Right cardiac atrium (tissue), 5 donors: ENCODE measurements around the gene IL1RN. TPM values are rescaled to one million over a fixed set of nuclear protein-coding genes. Genes with fewer than 3 reads are reported as not detected.

Experiments used
- ATAC-seq, 2 donors: fragments of 200-7000 bp; cut with Tn5 transposase; one replicate each; pipeline versions ENCODE4 v1.8.0 to v1.9.1; 2020; ENCODE audit warnings: moderate library complexity in 2 of 2, mild to moderate bottlenecking in 1 of 2
- DNase-seq, 3 donors: peaks; one replicate each; pipeline ENCODE4 v3.0.0-alpha.2; 2020
- H3K27ac ChIP-seq: one replicate; pipeline ENCODE4 v1.5.1; 2013; ENCODE audit warnings: mild to moderate bottlenecking, low read length, control low read depth, moderate library complexity
- H3K27me3 ChIP-seq: one replicate; pipeline ENCODE4 v1.6.1; 2013; ENCODE audit not compliant: control insufficient read depth, insufficient read depth
- H3K4me1 ChIP-seq: one replicate; pipeline ENCODE4 v1.6.1; 2013; ENCODE audit warnings: low read length; ENCODE audit not compliant: control insufficient read depth, insufficient read depth
- H3K4me3 ChIP-seq: one replicate; pipeline ENCODE4 v1.5.1; 2013; ENCODE audit warnings: low read length, control low read depth
- H3K9me3 ChIP-seq: one replicate; pipeline ENCODE4 v1.6.1; 2013; ENCODE audit warnings: low read length; ENCODE audit not compliant: control insufficient read depth
- WGBS: extraction: QIAGEN DNeasy Blood & Tissue Kit; methylation state at CpG from one replicate; pipeline ENCODE4 v1.1.7; 2013; 5-methylcytosine and 5-hydroxymethylcytosine counted together
- intact Hi-C, 4 donors: fragments of 100-400 bp; cut with DNase I; formaldehyde crosslinking; loops; one replicate each; pipeline versions ENCODE4 v1.11.0 to v1.14.0; 2022 to 2023
- polyA plus RNA-seq: library from polyadenylated mRNA; stranded (reverse); fragments of 200-250 nt; gene quantifications from one replicate; pipeline ENCODE4 v1.2.3, GENCODE V29; 2013
- total RNA-seq, 4 donors: library from RNA; stranded (reverse); fragmentation: NEBNext Ultra II Directional; extraction: Animal tissue kit (Norgen Biotek cat#: 25700); gene quantifications; one replicate each; pipeline ENCODE4 v1.2.1, GENCODE V29; 2021
- donor health status: healthy with polysubstance abuse.
- donor health status: DM: no; HTN: yes; CAD: no.
- donor health status: DM: no; HTN: no; CAD: no.
- donor health status: DM: no; HTN: yes; CAD: no; lungs with severe emphysema.
- donor health status: DM: yes; HTN: yes; CAD: no.

IL1RN gene
- total and polyA plus RNA-seq, 5 donors: 0.45 to 1.1 (median 0.71) TPM

- WGBS: 97% methylated on average over 1 of the region's 1 CpG
- H3K9me3 ChIP-seq: no peaks in the 10 kb centered on the region
- H3K27ac ChIP-seq: no peak overlapping the region
- H3K4me3 ChIP-seq: no peak overlapping the region
- no peak for DNase-seq
- ATAC-seq: no peak
- H3K4me1 ChIP-seq: no peaks in the 10 kb centered on the region
- intact Hi-C loops: no loop called here
- H3K27me3 ChIP-seq: peaks cover 6% of the 10 kb centered on the region
Observed at GRCh38 chr2:113160248-113160647, 32.9 kb downstream of the IL1RN start.

DNA sequence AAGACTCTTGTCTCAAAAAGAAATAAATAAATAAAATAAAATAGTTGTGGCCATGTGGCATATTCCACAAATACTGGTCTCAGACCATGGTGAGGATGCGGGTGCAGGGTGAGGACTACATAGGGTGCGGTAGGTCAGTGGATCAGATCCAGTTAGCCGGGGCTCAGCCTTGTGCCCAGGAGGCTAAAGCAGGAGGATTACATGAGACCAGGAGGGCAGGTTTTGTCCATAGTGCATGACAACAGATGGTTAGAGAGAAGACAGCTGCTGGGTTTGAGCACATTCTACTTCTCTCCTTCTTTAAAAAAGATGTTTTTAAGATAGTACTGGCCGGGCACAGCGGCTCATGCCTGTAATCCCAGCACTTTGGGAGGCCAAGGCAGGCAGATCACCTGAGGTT lies 33.6 kb downstream of the IL1RN start:
- WGBS: 89% methylated on average over 5 of the region's 5 CpGs
- DNase-seq: no peak
- H3K27ac ChIP-seq: no peak overlapping the region
- ATAC-seq: no peak
- no peaks in the 10 kb centered on the region for H3K4me1 ChIP-seq
- intact Hi-C loops: no loop called here
- H3K4me3 ChIP-seq: no peak overlapping the region
- peaks cover 6% of the 10 kb centered on the region for H3K27me3 ChIP-seq
- H3K9me3 ChIP-seq: no peaks in the 10 kb centered on the region

DNA sequence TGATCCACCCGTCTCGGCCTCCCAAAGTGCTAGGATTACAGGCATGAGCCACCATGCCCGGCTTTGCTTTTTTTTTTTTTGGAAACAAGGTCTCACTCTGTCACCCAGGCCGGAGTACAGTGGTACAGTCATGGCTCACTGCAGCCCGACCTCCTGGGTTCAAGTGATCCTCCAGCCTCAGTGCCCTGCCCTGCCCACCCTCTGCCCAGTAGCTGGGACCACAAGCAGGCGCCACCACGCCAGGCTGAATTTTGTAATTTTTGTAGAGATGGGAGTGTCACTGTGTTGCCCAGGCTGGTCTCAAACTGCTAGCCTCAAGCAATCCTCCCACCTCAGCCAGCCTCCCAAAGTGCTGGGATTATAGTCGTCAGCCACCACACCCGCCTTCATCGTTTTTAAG lies 34.8 kb downstream of the IL1RN start:
- H3K9me3 ChIP-seq: no peaks in the 10 kb centered on the region
- 88% methylated on average over 10 of the region's 10 CpGs for WGBS
- no peaks in the 10 kb centered on the region for H3K4me1 ChIP-seq
- no peak overlapping the region for H3K27ac ChIP-seq
- DNase-seq (no peak), ATAC-seq (no peak)
- H3K4me3 ChIP-seq: no peak overlapping the region
- H3K27me3 ChIP-seq: no peaks in the 10 kb centered on the region
- intact Hi-C loops: no loop called here

GRCh38 chr2:113162869-113163268 lies 35.5 kb downstream of the IL1RN start:
- intact Hi-C loops: no loop called here
- Histone ChIP-seq H3K27ac (no peak overlapping the region), H3K4me3 (no peak overlapping the region), H3K27me3 (no peaks in the 10 kb centered on the region), H3K4me1 (no peaks in the 10 kb centered on the region), H3K9me3 (no peaks in the 10 kb centered on the region)
- DNase-seq (no peak), ATAC-seq (no peak)

DNA sequence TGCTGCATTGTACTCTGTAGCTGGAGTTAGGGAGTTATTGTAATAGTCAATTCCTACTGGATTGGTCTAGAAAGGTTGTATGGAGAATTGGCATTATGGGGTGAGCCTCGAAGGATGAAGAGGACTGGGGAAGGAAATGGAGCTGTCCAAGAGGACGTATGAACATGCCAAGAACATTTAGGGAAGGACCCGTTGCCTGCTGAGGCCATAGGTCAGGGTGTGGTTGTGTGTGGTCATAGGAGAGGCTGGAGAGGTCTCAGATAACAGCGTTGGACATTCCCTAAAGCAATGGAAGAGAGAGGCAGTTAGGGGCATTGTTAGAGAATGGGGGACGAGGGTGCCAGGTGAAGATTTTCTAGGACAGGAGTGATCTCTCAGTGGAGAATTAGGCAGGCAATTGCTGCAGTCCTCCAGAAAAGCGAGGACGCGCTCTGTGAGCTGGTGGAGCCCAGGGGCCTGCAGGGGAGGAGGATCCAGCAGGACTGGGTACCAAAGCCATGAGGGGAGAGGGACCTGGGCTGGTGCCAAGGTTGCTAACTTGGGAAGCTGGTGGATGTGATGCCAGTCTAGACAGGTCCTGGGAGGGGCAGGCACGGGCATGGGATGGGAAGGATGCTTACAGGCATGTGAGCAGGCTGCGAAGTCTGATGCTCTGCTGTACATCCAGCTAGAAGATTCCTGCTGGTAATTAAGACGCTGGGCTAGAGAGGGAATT lies 37.0 kb downstream of the IL1RN start:
- H3K4me3 ChIP-seq: no peak overlapping the region
- 71% methylated on average over 11 of the region's 11 CpGs for WGBS
- no peaks in the 10 kb centered on the region for H3K9me3 ChIP-seq
- no peaks in the 10 kb centered on the region for H3K27me3 ChIP-seq
- DNase-seq (no peak), ATAC-seq (no peak)
- H3K27ac ChIP-seq: no peak overlapping the region
- intact Hi-C loops: no loop called here
- H3K4me1 ChIP-seq: no peaks in the 10 kb centered on the region

GRCh38 chr2:113164930-113165585 lies 37.7 kb downstream of the IL1RN start:
- H3K4me3 ChIP-seq: no peak overlapping the region
- ATAC-seq: no peak
- H3K9me3 ChIP-seq: no peaks in the 10 kb centered on the region
- DNase-seq: no peak
- WGBS: 72% methylated on average over 10 of the region's 10 CpGs
- no peaks in the 10 kb centered on the region for H3K27me3 ChIP-seq
- no peaks in the 10 kb centered on the region for H3K4me1 ChIP-seq
- H3K27ac ChIP-seq: no peak overlapping the region
- intact Hi-C loops: no loop called here

DNA sequence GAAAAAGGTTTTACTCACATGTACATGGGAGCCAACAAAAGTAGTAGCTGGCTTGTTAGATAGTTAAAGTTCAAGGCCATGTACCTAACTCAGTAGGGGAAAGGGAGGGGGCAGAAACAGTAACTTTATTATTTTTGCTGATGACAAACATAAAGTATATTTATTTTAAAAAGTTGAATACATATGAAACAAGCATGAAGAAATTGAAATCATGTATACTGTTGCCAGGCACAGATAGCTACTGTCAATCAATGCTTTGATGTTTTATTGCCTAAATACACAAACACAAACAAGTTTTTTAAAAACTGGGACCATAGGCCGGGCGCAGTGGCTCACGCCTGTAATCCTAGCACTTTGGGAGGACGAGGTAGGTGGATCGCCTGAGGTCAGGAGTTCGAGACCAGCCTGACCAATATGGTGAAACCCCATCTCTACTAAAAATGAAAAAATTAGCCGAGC lies 38.8 kb downstream of the IL1RN start:
- ATAC-seq (no peak), DNase-seq (no peak)
- H3K4me3 ChIP-seq: no peak overlapping the region
- H3K4me1 ChIP-seq: no peaks in the 10 kb centered on the region
- WGBS: 95% methylated on average over 7 of the region's 7 CpGs
- H3K27me3 ChIP-seq: no peaks in the 10 kb centered on the region
- no peak overlapping the region for H3K27ac ChIP-seq
- no peaks in the 10 kb centered on the region for H3K9me3 ChIP-seq
- intact Hi-C loops: no loop called here

- no peaks in the 10 kb centered on the region for H3K27me3 ChIP-seq
- peak; percentile 64 to 77 for ATAC-seq
Observed at GRCh38 chr2:113167115-113167932, 39.9 kb downstream of the IL1RN start.

DNA sequence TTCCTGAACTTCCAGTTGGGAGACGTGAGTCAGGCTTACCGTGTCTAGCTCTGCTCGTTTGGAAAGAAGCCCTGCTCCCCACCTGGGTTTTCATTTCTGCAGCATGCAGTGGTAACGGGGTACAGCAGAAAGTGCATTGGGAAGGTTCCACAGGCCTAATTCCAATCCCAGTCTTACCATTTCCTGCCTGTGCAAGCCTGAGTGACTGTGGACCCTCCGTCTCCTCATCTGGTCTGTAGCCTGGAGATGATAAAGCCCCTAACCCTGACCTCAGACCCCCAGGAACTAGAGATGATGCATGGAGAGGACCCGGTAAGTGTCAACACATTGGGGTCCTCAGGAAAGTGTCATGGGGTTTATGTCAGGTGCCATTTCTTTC lies 40.6 kb downstream of the IL1RN start:
- intact Hi-C loops: no loop called here
- Histone ChIP-seq H3K4me1 (no peaks in the 10 kb centered on the region), H3K4me3 (no peak overlapping the region), H3K9me3 (no peaks in the 10 kb centered on the region), H3K27ac (no peak overlapping the region), H3K27me3 (no peaks in the 10 kb centered on the region)
- DNase-seq: no peak
- ATAC-seq: no peak
- WGBS: 82% methylated on average over 6 of the region's 6 CpGs

More at GRCh38 chr2:113167115-113167932, 39.9 kb downstream of the IL1RN start:
- no peak overlapping the region for H3K27ac ChIP-seq
- DNase-seq: peak in 1 of 3 donors; percentile 64
- no peaks in the 10 kb centered on the region for H3K9me3 ChIP-seq
- intact Hi-C loops: no loop called here
- H3K4me1 ChIP-seq: no peaks in the 10 kb centered on the region
- no peak overlapping the region for H3K4me3 ChIP-seq
- 55% methylated on average over 12 of the region's 12 CpGs for WGBS

GRCh38 chr2:113169002-113169530 lies 41.7 kb downstream of the IL1RN start:
- WGBS: 85% methylated on average over 8 of the region's 8 CpGs
- Histone ChIP-seq H3K27ac (no peak overlapping the region), H3K27me3 (no peaks in the 10 kb centered on the region), H3K4me3 (no peak overlapping the region), H3K9me3 (no peaks in the 10 kb centered on the region), H3K4me1 (no peaks in the 10 kb centered on the region)
- ATAC-seq (no peak), DNase-seq (no peak)
- intact Hi-C loops: no loop called here

DNA sequence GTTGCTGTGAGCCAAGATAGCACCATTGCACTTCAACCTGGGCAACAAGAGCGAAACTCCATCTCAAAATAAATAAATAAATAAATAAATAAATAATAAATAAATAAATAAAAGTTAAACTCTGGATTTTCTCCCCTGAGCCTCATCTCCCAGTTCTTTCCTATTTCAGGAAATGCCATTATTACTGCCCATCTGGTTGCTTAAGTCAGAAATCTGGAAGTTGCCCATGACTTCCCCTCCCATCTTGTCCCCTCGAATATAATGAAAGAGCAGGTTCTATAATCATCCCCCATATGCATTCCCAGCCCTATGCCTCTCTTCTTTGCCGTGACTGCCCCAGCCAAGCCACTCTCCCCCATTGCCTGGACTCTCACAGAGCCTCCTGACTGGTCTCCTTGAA lies 42.2 kb downstream of the IL1RN start:
- Histone ChIP-seq H3K9me3 (no peaks in the 10 kb centered on the region), H3K27me3 (no peaks in the 10 kb centered on the region), H3K27ac (no peak overlapping the region), H3K4me3 (no peak overlapping the region), H3K4me1 (no peaks in the 10 kb centered on the region)
- intact Hi-C loops: no loop called here
- ATAC-seq (no peak), DNase-seq (no peak)
- WGBS: 86% methylated on average over 3 of the region's 3 CpGs
